Measurements from ENCODE around the gene E2F6.

The E2F6 gene

GRCh38 chr2:11398750-11399437, 67.1 kb downstream of the E2F6 start:
- TF ChIP-seq TAF1 (IDR thresholded peaks at IDR 0.05; ENCODE audit: borderline replicate concordance, insufficient read depth, low read length), result no peak
- no peak for TF ChIP-seq SIN3A (IDR thresholded peaks at IDR 0.05; ENCODE audit: borderline replicate concordance, insufficient read depth, low read length)
- TF ChIP-seq POLR2AphosphoS5 (IDR thresholded peaks at IDR 0.05; ENCODE audit: low read depth, low read length), result no peak
- no peak for TF ChIP-seq FOXP2 (optimal IDR thresholded peaks at IDR 0.05; ENCODE audit: borderline replicate concordance, extremely low read depth, extremely low read length, insufficient read depth)
- TF ChIP-seq REST (IDR thresholded peaks at IDR 0.05; ENCODE audit: insufficient read depth in 1 of 2, low read depth in 2 of 2, low read length in 2 of 2), result no peak

- TF ChIP-seq POLR2AphosphoS5 (IDR thresholded peaks at IDR 0.05; ENCODE audit: low read depth, low read length) (no peak), TAF1 (IDR thresholded peaks at IDR 0.05; ENCODE audit: borderline replicate concordance, insufficient read depth, low read length) (no peak), FOXP2 (optimal IDR thresholded peaks at IDR 0.05; ENCODE audit: borderline replicate concordance, extremely low read depth, extremely low read length, insufficient read depth) (no peak), SIN3A (IDR thresholded peaks at IDR 0.05; ENCODE audit: borderline replicate concordance, insufficient read depth, low read length) (no peak), REST (IDR thresholded peaks at IDR 0.05; ENCODE audit: insufficient read depth in 1 of 2, low read depth in 2 of 2, low read length in 2 of 2) (no peak)
Observed at GRCh38 chr2:11397513-11397912, 68.4 kb downstream of the E2F6 start.

GRCh38 chr2:11396467-11397445, 69.2 kb downstream of the E2F6 start:
- no peak for TF ChIP-seq TAF1 (IDR thresholded peaks at IDR 0.05; ENCODE audit: borderline replicate concordance, insufficient read depth, low read length)
- no peak for TF ChIP-seq FOXP2 (optimal IDR thresholded peaks at IDR 0.05; ENCODE audit: borderline replicate concordance, extremely low read depth, extremely low read length, insufficient read depth)
- TF ChIP-seq SIN3A (IDR thresholded peaks at IDR 0.05; ENCODE audit: borderline replicate concordance, insufficient read depth, low read length), result no peak
- no peak for TF ChIP-seq POLR2AphosphoS5 (IDR thresholded peaks at IDR 0.05; ENCODE audit: low read depth, low read length)
- TF ChIP-seq REST (IDR thresholded peaks at IDR 0.05; ENCODE audit: insufficient read depth in 1 of 2, low read depth in 2 of 2, low read length in 2 of 2), result no peak

- TF ChIP-seq TAF1 (IDR thresholded peaks at IDR 0.05; ENCODE audit: borderline replicate concordance, insufficient read depth, low read length) (no peak), POLR2AphosphoS5 (IDR thresholded peaks at IDR 0.05; ENCODE audit: low read depth, low read length) (no peak), REST (IDR thresholded peaks at IDR 0.05; ENCODE audit: insufficient read depth in 1 of 2, low read depth in 2 of 2, low read length in 2 of 2) (no peak), SIN3A (IDR thresholded peaks at IDR 0.05; ENCODE audit: borderline replicate concordance, insufficient read depth, low read length) (no peak), FOXP2 (optimal IDR thresholded peaks at IDR 0.05; ENCODE audit: borderline replicate concordance, extremely low read depth, extremely low read length, insufficient read depth) (no peak)
Observed at GRCh38 chr2:11396021-11396420, 69.9 kb downstream of the E2F6 start.

Data from PFSK-1 (cell line).